HG03025 (cell line): ENCODE results near the gene ADGRB3.
"Not testable (repeated sequence)": the region's sequence is repeated elsewhere in the genome, so short reads cannot be mapped to it uniquely, and the experiment has no call there.

Experiments used
- ATAC-seq: cut with Tn5 transposase; IDR thresholded peaks from one replicate; pipeline ENCODE4 v1.9.1; 2021; ENCODE audit warnings: mild to moderate bottlenecking, moderate library complexity; ENCODE audit not compliant: unreplicated experiment, low FRiP score

Gene ADGRB3

GRCh38 chr6:68732423-68732822 is 97.3 kb downstream of the ADGRB3 start:
- ATAC-seq, result no peak

- no peak for ATAC-seq
Measured at GRCh38 chr6:68735866-68736265, 100.8 kb downstream of the ADGRB3 start.

GRCh38 chr6:68737061-68737460 is 102.0 kb downstream of the ADGRB3 start:
- no peak for ATAC-seq

- no peak for ATAC-seq
Measured at GRCh38 chr6:68738039-68738438, 103.0 kb downstream of the ADGRB3 start.

GRCh38 chr6:68740828-68741500 is 105.9 kb downstream of the ADGRB3 start:
- no peak for ATAC-seq

- no peak for ATAC-seq
Measured at GRCh38 chr6:68741501-68742386, 106.7 kb downstream of the ADGRB3 start.

- ATAC-seq, result no peak
Measured at GRCh38 chr6:68743099-68743498, 108.0 kb downstream of the ADGRB3 start.

GRCh38 chr6:68744376-68744775 is 109.3 kb downstream of the ADGRB3 start:
- ATAC-seq, result not testable (repeated sequence)

GRCh38 chr6:68746376-68746775 is 111.3 kb downstream of the ADGRB3 start:
- ATAC-seq, result no peak

- no peak for ATAC-seq
Measured at GRCh38 chr6:68747110-68747790, 112.2 kb downstream of the ADGRB3 start.

GRCh38 chr6:68747832-68748231 is 112.8 kb downstream of the ADGRB3 start:
- ATAC-seq, result not testable (repeated sequence)

GRCh38 chr6:68754681-68755213 is 119.7 kb downstream of the ADGRB3 start:
- no peak for ATAC-seq

GRCh38 chr6:68756454-68757375 is 121.6 kb downstream of the ADGRB3 start:
- no peak for ATAC-seq

- no peak for ATAC-seq
Measured at GRCh38 chr6:68757821-68758220, 122.7 kb downstream of the ADGRB3 start.

GRCh38 chr6:68758559-68758958 is 123.5 kb downstream of the ADGRB3 start:
- no peak for ATAC-seq

- ATAC-seq, result no peak
Measured at GRCh38 chr6:68760485-68760884, 125.4 kb downstream of the ADGRB3 start.

GRCh38 chr6:68760941-68761676 is 126.0 kb downstream of the ADGRB3 start:
- ATAC-seq, result no peak

GRCh38 chr6:68761985-68762384 is 126.9 kb downstream of the ADGRB3 start:
- no peak for ATAC-seq

- no peak for ATAC-seq
Measured at GRCh38 chr6:68771426-68771825, 136.3 kb downstream of the ADGRB3 start.
